Neural cell (in vitro differentiated cells): ENCODE data around the gene DYNC1LI2. TPM values are rescaled to one million over a fixed set of nuclear protein-coding genes. Genes with fewer than 3 reads are reported as not detected.

Experiments
- H2AFZ ChIP-seq: fragments of 200-600, 300-800 bp; sonication (generic), shearing (Covaris generic); 2 replicates; pipeline ENCODE4 v1.6.0; 2014; ENCODE audit warnings: low read depth, mild to moderate bottlenecking, antibody characterized with exemption, low read length, moderate library complexity
- H3F3A ChIP-seq: fragments of 200-600 bp; shearing (Covaris generic); 2 replicates; pipeline ENCODE4 v1.6.1; 2016; ENCODE audit warnings: mild to moderate bottlenecking, moderate library complexity, mixed read lengths, antibody characterized with exemption, low read length; ENCODE audit not compliant: insufficient read depth, poor library complexity, severe bottlenecking
- H3K27ac ChIP-seq: fragments of 200-600, 300-800 bp; sonication (generic), shearing (Covaris generic); 2 replicates; pipeline ENCODE4 v1.5.1; 2014; ENCODE audit warnings: mild to moderate bottlenecking, low read length, moderate library complexity
- H3K27me3 ChIP-seq: fragments of 300-800, 200-600 bp; sonication (generic), shearing (Covaris generic); 2 replicates; pipeline ENCODE4 v1.6.0; 2014; ENCODE audit warnings: mild to moderate bottlenecking, low read depth, low read length, moderate library complexity; ENCODE audit not compliant: insufficient read depth
- H3K36me3 ChIP-seq: fragments of 300-800, 200-600 bp; sonication (generic), shearing (Covaris generic); 2 replicates; pipeline ENCODE4 v1.5.1; 2014; ENCODE audit warnings: mild to moderate bottlenecking, antibody characterized with exemption, low read length, moderate library complexity; ENCODE audit not compliant: insufficient read depth
- H3K4me2 ChIP-seq: fragments of 300-800, 200-600 bp; sonication (generic), shearing (Covaris generic); 2 replicates; pipeline ENCODE4 v1.6.0; 2014; ENCODE audit warnings: mild to moderate bottlenecking, low read length
- H3K4me3 ChIP-seq: fragments of 300-800, 200-600 bp; sonication (generic), shearing (Covaris generic); 2 replicates; pipeline ENCODE4 v1.5.1; 2014; ENCODE audit warnings: mild to moderate bottlenecking, low read length, moderate library complexity
- H3K79me2 ChIP-seq: fragments of 200-600 bp; shearing (Covaris generic); replicated peaks from 2 replicates; pipeline ENCODE4 v1.6.0; 2014; ENCODE audit warnings: mild to moderate bottlenecking, low read length, moderate library complexity; ENCODE audit not compliant: insufficient read depth
- H3K9ac ChIP-seq: fragments of 300-800, 200-600 bp; sonication (generic), shearing (Covaris generic); 2 replicates; pipeline ENCODE4 v1.6.1; 2016; ENCODE audit warnings: mild to moderate bottlenecking, low read length, mixed read lengths
- H3K9me2 ChIP-seq: fragments of 200-600 bp; shearing (Covaris generic); 2 replicates; pipeline ENCODE4 v1.6.1; 2016; ENCODE audit warnings: mild to moderate bottlenecking, low read length, mixed read lengths; ENCODE audit not compliant: insufficient read depth
- H3K9me3 ChIP-seq: fragments of 200-600, 300-800 bp; sonication (generic), shearing (Covaris generic); 2 replicates; pipeline ENCODE4 v1.6.1; 2016; ENCODE audit warnings: mild to moderate bottlenecking, mixed run types, low read length, moderate library complexity, mixed read lengths
- H4K20me1 ChIP-seq: fragments of 200-600 bp; shearing (Covaris generic); 2 replicates; pipeline ENCODE4 v1.6.1; 2016; ENCODE audit warnings: mild to moderate bottlenecking, mixed run types; ENCODE audit not compliant: insufficient read depth
- CTCF ChIP-seq: fragments of 450-650 bp; IDR thresholded peaks from 2 replicates; pipeline ENCODE4 v1.5.1; 2014; ENCODE audit warnings: antibody characterized with exemption, mild to moderate bottlenecking, moderate library complexity; ENCODE audit not compliant: poor library complexity, severe bottlenecking
- EP300 ChIP-seq: fragments of 450-650 bp; conservative IDR thresholded peaks from 2 replicates; pipeline ENCODE4 v1.6.1; 2014; ENCODE audit warnings: antibody characterized with exemption, mild to moderate bottlenecking, moderate library complexity; ENCODE audit not compliant: poor library complexity, severe bottlenecking
- EZH2 ChIP-seq: fragments of 200-600, 300-800 bp; shearing (Covaris generic), sonication (generic); IDR thresholded peaks from 2 replicates; pipeline ENCODE4 v1.6.1; 2014; ENCODE audit warnings: antibody characterized with exemption, low read length, borderline replicate concordance, mild to moderate bottlenecking; ENCODE audit not compliant: insufficient read depth, poor library complexity, severe bottlenecking
- MXI1 ChIP-seq: fragments of 450-650 bp; conservative IDR thresholded peaks from 2 replicates; pipeline ENCODE4 v1.6.1; 2014; ENCODE audit warnings: antibody characterized with exemption, mild to moderate bottlenecking; ENCODE audit not compliant: poor library complexity, severe bottlenecking
- POLR2AphosphoS5 ChIP-seq: IDR thresholded peaks from 2 replicates; pipeline ENCODE4 v1.6.1; 2012
- RAD21 ChIP-seq: fragments of 450-650 bp; conservative IDR thresholded peaks from 2 replicates; pipeline ENCODE4 v1.6.1; 2014; ENCODE audit warnings: antibody characterized with exemption, mild to moderate bottlenecking, moderate library complexity
- REST ChIP-seq: IDR thresholded peaks from 2 replicates; pipeline ENCODE4 v1.6.1; 2012; ENCODE audit warnings: borderline replicate concordance
- SMC3 ChIP-seq: fragments of 450-650 bp; conservative IDR thresholded peaks from 2 replicates; pipeline ENCODE4 v1.6.1; 2014; ENCODE audit warnings: antibody characterized with exemption, mild to moderate bottlenecking, moderate library complexity; ENCODE audit not compliant: poor library complexity
- TAF1 ChIP-seq: IDR thresholded peaks from 2 replicates; pipeline ENCODE4 v1.6.1; 2012; ENCODE audit warnings: low read depth
- polyA minus RNA-seq: library from RNA; depleted of rRNA, polyadenylated mRNA; stranded (reverse); fragments of >200 nt; gene quantifications from 2 replicates; pipeline ENCODE4 v1.2.3, GENCODE V29; 2014
- polyA plus RNA-seq: library from polyadenylated mRNA; depleted of rRNA; stranded (reverse); fragments of >200 nt; gene quantifications from 2 replicates; pipeline ENCODE4 v1.2.3, GENCODE V29; 2014

Gene DYNC1LI2
- polyA plus RNA-seq: 237 and 249 TPM in 2 replicates
- polyA minus RNA-seq: 256 and 268 TPM in 2 replicates

GRCh38 chr16:66751303-66751991, at the start of gene DYNC1LI2:
Gene DYNC1LI2, minus strand, starts transcription at chr16:66751609. Its CDS starts 18 bp downstream, at chr16:66751591.
- H3K36me3 ChIP-seq: no peaks in the 10 kb centered on the region
- H3K9me3 ChIP-seq: no peaks in the 10 kb centered on the region
- H3K4me3 ChIP-seq: peak within 1 kb of the TSS; percentile 100
- TF ChIP-seq CTCF (peak; percentile 99), REST (peak; percentile 86), RAD21 (peak; percentile 73), EP300 (peak; percentile 74), SMC3 (peak; percentile 81), TAF1 (peak; percentile 73), MXI1 (peak; percentile 57), POLR2AphosphoS5 (peak; percentile 89), EZH2 (no peak)
- H3K27ac ChIP-seq: peak within 1 kb of the TSS; percentile 74
- H2AFZ ChIP-seq: peak within 1 kb of the TSS; percentile 89
- H3K9me2 ChIP-seq: no peaks in the 10 kb centered on the region
- peak within 1 kb of the TSS; percentile 98 for H3K9ac ChIP-seq
- peaks cover 47% of the 10 kb centered on the region for H3K79me2 ChIP-seq
- no peaks in the 10 kb centered on the region for H3K27me3 ChIP-seq
- no peaks in the 10 kb centered on the region for H4K20me1 ChIP-seq
- H3K4me2 ChIP-seq: peak within 1 kb of the TSS; percentile 97
- H3F3A ChIP-seq: no peaks in the 10 kb centered on the region

- no peaks in the 10 kb centered on the region for H3K27me3 ChIP-seq
- TF ChIP-seq EZH2 (no peak), SMC3 (no peak), MXI1 (no peak), REST (no peak), CTCF (no peak), RAD21 (no peak), TAF1 (no peak), EP300 (no peak), POLR2AphosphoS5 (no peak)
- no peaks in the 10 kb centered on the region for H4K20me1 ChIP-seq
- no peaks in the 10 kb centered on the region for H3K9me3 ChIP-seq
- H3K27ac ChIP-seq: no peak overlapping the region
- H3K4me3 ChIP-seq: no peak overlapping the region
- peaks cover 4% of the 10 kb centered on the region for H3F3A ChIP-seq
- no peak overlapping the region for H3K4me2 ChIP-seq
- no peak overlapping the region for H3K9ac ChIP-seq
- no peak overlapping the region for H2AFZ ChIP-seq
- peaks cover 4% of the 10 kb centered on the region for H3K36me3 ChIP-seq
- no peaks in the 10 kb centered on the region for H3K79me2 ChIP-seq
- H3K9me2 ChIP-seq: no peaks in the 10 kb centered on the region
These were observed 49.4 kb upstream of the DYNC1LI2 start for GRCh38 chr16:66800856-66801255.
